HepG2 (cell line): Measurements from ENCODE around the gene DOCK2.

ENCODE experiments used
- GZF1 ChIP-seq: sonication (generic); formaldehyde crosslinking; IDR thresholded peaks from 2 replicates; pipeline ENCODE4 v1.5.1; 2020; ENCODE audit warnings: mild to moderate bottlenecking, missing genetic modification reagents
- HDAC6 ChIP-seq: fragments of 200-600 bp; sonication (generic); IDR thresholded peaks from 2 replicates; pipeline ENCODE4 v1.7.0; 2017; ENCODE audit warnings: mild to moderate bottlenecking, antibody characterized with exemption, low read length, low read depth
- MTF1 ChIP-seq: sonication (generic); formaldehyde crosslinking; IDR thresholded peaks from 2 replicates; pipeline ENCODE4 v1.5.0; 2020; ENCODE audit warnings: missing genetic modification reagents
- NPAS2 ChIP-seq: sonication (generic); formaldehyde crosslinking; IDR thresholded peaks from 2 replicates; pipeline ENCODE4 v1.8.0; 2022; ENCODE audit warnings: mild to moderate bottlenecking, missing genetic modification reagents, borderline replicate concordance
- POLR2A ChIP-seq, 2 experiments: IDR thresholded peaks; 2 replicates each; pipeline ENCODE4 v1.6.1; 2011; ENCODE audit warnings: low read depth in 2 of 2, low read length in 2 of 2, mild to moderate bottlenecking in 1 of 2, moderate library complexity in 1 of 2; ENCODE audit not compliant: insufficient read depth in 1 of 2
- TF ChIP-seq, protein P1 (sequence below): sonication (generic); formaldehyde crosslinking; IDR thresholded peaks from 2 replicates; pipeline ENCODE4 v1.4.0; 2020; ENCODE audit warnings: low read depth, missing genetic modification reagents
- TF ChIP-seq, protein P2 (sequence below): sonication (generic); formaldehyde crosslinking; IDR thresholded peaks from 2 replicates; pipeline ENCODE4 v1.5.0; 2020; ENCODE audit warnings: mild to moderate bottlenecking, missing genetic modification reagents
- TF ChIP-seq, protein P3 (sequence below): IDR thresholded peaks from 2 replicates; pipeline ENCODE4 v1.4.0; 2020; ENCODE audit warnings: mild to moderate bottlenecking, missing genetic modification reagents
- TF ChIP-seq, protein P4 (sequence below): sonication (generic); formaldehyde crosslinking; IDR thresholded peaks from 2 replicates; pipeline ENCODE4 v1.5.0; 2020; ENCODE audit warnings: missing genetic modification reagents, mild to moderate bottlenecking, borderline replicate concordance

DNA sequence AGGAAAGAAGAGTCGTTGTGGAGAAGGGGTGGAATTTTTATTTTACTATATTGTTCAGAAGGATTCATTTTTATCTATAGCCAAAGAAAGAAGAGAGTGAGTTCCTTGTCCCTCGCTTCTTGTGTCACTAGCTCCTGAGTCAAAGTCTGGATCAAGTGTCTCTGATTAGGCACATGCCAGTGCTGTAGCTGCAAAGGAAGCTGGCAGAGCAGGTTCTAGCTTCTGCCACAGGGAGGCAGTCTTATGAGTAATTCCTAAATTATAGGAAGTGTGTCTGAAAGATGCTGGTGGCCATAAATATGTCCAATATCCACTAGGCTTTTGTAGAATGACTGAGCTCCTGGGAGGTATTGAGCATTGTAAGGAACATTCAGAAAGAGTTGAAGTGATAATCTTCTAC, 84.7 kb downstream of the DOCK2 start:
- TF ChIP-seq GZF1 (no peak), HDAC6 (no peak), POLR2A (IDR thresholded peaks at IDR 0.05; ENCODE audit: insufficient read depth in 1 of 2, low read depth in 2 of 2, low read length in 2 of 2) (no peak), MTF1 (CRISPR knock-in tag) (no peak), NPAS2 (CRISPR knock-in tag) (no peak)
- TF ChIP-seq, protein P1, sequence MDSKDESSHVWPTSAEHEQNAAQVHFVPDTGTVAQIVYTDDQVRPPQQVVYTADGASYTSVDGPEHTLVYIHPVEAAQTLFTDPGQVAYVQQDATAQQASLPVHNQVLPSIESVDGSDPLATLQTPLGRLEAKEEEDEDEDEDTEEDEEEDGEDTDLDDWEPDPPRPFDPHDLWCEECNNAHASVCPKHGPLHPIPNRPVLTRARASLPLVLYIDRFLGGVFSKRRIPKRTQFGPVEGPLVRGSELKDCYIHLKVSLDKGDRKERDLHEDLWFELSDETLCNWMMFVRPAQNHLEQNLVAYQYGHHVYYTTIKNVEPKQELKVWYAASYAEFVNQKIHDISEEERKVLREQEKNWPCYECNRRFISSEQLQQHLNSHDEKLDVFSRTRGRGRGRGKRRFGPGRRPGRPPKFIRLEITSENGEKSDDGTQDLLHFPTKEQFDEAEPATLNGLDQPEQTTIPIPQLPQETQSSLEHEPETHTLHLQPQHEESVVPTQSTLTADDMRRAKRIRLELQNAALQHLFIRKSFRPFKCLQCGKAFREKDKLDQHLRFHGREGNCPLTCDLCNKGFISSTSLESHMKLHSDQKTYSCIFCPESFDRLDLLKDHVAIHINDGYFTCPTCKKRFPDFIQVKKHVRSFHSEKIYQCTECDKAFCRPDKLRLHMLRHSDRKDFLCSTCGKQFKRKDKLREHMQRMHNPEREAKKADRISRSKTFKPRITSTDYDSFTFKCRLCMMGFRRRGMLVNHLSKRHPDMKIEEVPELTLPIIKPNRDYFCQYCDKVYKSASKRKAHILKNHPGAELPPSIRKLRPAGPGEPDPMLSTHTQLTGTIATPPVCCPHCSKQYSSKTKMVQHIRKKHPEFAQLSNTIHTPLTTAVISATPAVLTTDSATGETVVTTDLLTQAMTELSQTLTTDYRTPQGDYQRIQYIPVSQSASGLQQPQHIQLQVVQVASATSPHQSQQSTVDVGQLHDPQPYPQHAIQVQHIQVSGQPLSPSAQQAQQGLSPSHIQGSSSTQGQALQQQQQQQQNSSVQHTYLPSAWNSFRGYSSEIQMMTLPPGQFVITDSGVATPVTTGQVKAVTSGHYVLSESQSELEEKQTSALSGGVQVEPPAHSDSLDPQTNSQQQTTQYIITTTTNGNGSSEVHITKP: no peak
- TF ChIP-seq, protein P2, sequence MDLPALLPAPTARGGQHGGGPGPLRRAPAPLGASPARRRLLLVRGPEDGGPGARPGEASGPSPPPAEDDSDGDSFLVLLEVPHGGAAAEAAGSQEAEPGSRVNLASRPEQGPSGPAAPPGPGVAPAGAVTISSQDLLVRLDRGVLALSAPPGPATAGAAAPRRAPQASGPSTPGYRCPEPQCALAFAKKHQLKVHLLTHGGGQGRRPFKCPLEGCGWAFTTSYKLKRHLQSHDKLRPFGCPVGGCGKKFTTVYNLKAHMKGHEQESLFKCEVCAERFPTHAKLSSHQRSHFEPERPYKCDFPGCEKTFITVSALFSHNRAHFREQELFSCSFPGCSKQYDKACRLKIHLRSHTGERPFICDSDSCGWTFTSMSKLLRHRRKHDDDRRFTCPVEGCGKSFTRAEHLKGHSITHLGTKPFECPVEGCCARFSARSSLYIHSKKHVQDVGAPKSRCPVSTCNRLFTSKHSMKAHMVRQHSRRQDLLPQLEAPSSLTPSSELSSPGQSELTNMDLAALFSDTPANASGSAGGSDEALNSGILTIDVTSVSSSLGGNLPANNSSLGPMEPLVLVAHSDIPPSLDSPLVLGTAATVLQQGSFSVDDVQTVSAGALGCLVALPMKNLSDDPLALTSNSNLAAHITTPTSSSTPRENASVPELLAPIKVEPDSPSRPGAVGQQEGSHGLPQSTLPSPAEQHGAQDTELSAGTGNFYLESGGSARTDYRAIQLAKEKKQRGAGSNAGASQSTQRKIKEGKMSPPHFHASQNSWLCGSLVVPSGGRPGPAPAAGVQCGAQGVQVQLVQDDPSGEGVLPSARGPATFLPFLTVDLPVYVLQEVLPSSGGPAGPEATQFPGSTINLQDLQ (CRISPR knock-in tag): no peak
- TF ChIP-seq, protein P3, sequence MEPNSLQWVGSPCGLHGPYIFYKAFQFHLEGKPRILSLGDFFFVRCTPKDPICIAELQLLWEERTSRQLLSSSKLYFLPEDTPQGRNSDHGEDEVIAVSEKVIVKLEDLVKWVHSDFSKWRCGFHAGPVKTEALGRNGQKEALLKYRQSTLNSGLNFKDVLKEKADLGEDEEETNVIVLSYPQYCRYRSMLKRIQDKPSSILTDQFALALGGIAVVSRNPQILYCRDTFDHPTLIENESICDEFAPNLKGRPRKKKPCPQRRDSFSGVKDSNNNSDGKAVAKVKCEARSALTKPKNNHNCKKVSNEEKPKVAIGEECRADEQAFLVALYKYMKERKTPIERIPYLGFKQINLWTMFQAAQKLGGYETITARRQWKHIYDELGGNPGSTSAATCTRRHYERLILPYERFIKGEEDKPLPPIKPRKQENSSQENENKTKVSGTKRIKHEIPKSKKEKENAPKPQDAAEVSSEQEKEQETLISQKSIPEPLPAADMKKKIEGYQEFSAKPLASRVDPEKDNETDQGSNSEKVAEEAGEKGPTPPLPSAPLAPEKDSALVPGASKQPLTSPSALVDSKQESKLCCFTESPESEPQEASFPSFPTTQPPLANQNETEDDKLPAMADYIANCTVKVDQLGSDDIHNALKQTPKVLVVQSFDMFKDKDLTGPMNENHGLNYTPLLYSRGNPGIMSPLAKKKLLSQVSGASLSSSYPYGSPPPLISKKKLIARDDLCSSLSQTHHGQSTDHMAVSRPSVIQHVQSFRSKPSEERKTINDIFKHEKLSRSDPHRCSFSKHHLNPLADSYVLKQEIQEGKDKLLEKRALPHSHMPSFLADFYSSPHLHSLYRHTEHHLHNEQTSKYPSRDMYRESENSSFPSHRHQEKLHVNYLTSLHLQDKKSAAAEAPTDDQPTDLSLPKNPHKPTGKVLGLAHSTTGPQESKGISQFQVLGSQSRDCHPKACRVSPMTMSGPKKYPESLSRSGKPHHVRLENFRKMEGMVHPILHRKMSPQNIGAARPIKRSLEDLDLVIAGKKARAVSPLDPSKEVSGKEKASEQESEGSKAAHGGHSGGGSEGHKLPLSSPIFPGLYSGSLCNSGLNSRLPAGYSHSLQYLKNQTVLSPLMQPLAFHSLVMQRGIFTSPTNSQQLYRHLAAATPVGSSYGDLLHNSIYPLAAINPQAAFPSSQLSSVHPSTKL: no peak
- TF ChIP-seq, protein P4, sequence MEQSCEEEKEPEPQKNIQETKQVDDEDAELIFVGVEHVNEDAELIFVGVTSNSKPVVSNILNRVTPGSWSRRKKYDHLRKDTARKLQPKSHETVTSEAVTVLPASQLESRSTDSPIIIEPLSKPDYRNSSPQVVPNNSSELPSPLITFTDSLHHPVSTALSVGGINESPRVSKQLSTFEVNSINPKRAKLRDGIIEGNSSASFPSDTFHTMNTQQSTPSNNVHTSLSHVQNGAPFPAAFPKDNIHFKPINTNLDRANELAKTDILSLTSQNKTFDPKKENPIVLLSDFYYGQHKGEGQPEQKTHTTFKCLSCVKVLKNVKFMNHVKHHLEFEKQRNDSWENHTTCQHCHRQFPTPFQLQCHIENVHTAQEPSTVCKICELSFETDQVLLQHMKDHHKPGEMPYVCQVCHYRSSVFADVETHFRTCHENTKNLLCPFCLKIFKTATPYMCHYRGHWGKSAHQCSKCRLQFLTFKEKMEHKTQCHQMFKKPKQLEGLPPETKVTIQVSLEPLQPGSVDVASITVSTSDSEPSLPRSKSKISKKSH (CRISPR knock-in tag): no peak
